VCaP (cell line): ENCODE results near the gene HNF4A.

ENCODE experiments used
- H3K27ac ChIP-seq: fragments of 450-650 bp; 2 replicates; pipeline ENCODE4 v1.5.1; 2017
- TF ChIP-seq, protein P1 (sequence below): fragments of 450-650 bp; conservative IDR thresholded peaks from 2 replicates; pipeline ENCODE4 v1.5.1; 2017; ENCODE audit warnings: mild to moderate bottlenecking, moderate library complexity

HNF4A gene

DNA sequence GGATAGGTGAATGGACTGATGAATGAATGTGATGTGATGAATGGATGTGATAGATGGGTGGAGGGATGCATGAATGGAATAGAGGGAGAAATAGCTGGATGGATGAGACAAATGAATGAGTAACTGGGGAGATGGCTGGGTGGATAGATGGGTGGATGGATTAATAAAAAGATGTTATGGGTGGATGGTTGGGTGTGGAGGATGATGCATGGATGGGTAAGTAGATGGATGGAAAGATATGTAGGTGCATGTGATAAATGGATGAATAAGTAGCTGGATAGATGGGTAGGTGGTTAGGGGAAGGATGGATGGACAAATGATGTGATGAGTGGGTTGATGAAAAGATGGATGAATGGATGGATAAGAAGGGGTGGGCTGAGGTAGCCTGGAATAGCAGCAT is 4.7 kb downstream of the HNF4A start:
- TF ChIP-seq, protein P1, sequence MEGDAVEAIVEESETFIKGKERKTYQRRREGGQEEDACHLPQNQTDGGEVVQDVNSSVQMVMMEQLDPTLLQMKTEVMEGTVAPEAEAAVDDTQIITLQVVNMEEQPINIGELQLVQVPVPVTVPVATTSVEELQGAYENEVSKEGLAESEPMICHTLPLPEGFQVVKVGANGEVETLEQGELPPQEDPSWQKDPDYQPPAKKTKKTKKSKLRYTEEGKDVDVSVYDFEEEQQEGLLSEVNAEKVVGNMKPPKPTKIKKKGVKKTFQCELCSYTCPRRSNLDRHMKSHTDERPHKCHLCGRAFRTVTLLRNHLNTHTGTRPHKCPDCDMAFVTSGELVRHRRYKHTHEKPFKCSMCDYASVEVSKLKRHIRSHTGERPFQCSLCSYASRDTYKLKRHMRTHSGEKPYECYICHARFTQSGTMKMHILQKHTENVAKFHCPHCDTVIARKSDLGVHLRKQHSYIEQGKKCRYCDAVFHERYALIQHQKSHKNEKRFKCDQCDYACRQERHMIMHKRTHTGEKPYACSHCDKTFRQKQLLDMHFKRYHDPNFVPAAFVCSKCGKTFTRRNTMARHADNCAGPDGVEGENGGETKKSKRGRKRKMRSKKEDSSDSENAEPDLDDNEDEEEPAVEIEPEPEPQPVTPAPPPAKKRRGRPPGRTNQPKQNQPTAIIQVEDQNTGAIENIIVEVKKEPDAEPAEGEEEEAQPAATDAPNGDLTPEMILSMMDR, result no peak

DNA sequence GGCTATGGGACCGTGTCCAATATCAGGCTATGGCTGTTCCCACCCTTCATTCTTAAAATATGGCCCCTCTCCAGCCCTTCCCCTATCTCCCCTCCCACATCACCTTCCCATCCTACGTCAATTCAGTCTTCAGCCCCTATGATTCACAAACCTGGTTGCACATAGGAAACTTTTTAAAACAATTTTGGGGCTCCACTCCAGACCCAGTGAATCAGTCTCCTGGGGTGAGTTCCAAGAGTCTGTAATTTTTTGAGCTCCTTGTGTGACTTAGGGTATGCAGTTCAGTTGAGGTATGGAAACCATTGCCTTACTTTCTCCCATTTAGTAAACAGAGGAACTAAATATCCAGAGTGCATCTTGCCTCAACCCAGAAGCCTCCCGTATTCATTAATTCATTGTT is 5.5 kb downstream of the HNF4A start:
- TF ChIP-seq, protein P1, result no peak
- no peak overlapping the region for H3K27ac ChIP-seq

More for the DNA sequence above, 4.7 kb downstream of the HNF4A start:
- no peak overlapping the region for H3K27ac ChIP-seq

DNA sequence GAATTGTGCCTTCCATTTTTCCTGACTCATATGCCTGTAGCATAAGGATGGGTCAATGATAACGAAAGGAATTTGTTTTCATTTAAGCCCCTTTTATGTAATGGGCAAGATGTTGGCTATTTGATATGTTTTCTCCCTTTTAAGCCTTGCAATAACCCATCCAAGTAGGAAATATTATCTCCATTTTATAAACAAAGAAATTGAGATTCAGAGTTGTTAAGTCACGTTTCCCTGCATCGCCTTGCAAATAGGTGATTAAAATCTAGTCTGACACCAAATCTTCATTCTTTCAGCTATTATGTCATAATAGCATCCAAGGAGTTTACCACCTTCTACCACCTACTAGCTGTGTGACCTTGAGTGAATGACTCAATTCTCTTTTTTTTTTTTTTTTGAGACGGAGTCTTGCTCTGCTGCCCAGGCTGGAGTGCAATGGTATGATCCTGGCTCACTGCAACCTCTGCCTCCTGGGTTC is 7.0 kb downstream of the HNF4A start:
- TF ChIP-seq, protein P1, result no peak
- no peak overlapping the region for H3K27ac ChIP-seq

DNA sequence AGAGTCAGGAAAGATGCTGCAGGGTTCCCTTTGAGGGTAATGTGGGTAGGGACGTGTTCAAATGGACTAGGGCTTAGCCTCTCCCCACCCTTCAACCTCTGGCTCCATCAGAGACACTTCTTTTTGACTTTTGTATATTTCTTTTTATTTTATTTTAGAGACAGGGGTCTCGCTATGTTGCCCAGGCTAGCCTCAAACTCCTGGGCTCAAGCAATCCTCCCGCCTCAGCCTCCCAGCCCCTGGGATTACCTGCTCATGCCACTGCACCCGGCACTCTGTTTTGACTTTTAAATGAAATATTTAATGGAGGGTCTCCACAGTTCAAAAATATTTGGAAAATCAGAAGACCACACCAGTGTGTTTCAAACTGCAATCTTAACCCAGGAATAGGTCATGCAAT is 8.6 kb downstream of the HNF4A start:
- no peak overlapping the region for H3K27ac ChIP-seq
- TF ChIP-seq, protein P1, result no peak

DNA sequence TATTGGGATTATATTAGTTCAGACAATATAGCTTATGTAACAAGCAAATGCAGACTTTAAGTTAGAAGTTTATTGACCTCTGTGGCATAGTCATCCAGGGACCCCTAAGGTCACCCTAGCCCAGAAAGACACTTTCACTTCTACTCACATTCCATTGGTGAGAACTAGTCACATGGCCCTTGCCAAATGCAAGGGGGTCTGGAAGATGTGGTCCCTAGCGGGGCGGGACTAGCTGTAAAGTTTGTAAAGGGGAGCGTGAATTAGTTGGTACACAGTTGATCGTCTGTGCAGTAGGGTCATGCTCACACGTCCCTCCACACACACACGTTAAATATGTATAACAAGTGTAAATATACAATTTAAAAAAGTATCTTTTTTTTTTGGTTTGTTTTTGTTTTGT is 9.3 kb downstream of the HNF4A start:
- TF ChIP-seq, protein P1, result no peak
- no peak overlapping the region for H3K27ac ChIP-seq

DNA sequence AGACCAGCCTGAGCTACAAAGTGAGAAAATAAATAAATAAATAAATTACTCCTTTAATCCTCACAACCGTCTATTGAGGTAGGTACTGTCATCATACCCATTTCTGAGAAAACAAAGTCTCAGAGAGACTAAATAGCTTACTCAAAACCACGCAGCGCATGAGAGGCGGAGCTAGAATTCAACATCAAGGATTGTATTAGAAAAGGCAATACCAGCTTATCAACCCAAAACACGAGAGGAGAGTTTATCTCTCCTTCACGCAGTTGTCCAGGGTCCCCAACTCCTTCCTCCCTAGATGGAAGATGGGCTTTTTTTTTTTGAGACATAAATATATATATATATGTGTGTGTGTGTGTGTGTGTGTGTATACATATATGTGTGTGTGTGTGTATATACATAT is 12.2 kb downstream of the HNF4A start:
- H3K27ac ChIP-seq, result no peak overlapping the region
- TF ChIP-seq, protein P1, result no peak

DNA sequence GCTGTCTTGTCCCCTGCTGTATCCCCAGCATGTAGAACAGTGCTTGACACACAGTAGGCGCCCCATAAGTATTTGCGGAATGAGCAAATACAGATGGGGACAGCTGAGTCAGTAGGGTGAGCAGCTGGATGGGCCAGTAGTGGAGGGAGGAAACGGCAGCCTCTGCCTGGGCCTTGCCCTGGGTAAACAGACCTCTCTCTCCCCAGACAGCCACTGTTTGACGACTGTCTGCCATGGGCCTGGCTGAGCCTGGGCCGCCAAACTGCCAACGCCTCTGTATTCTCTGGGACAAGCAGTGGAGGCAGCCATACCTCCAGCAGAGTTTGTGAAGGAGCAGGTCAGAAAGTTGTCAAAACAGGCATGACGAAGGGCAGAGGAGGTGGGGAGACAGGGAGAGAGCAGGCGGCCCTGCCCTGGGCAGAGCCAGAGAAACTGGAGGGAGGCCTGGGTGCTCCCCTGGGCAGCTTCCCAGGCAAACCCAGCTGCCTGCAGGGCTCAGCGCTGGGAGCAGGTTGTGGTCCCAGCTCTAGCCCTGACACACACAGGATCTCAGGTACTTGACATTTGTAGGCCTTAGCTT is 15.2 kb downstream of the HNF4A start:
- H3K27ac ChIP-seq, result no peak overlapping the region
- TF ChIP-seq, protein P1, result no peak
